Upper lobe of right lung (tissue), 1 donor: ENCODE results near the gene TMEM174. TPM values are rescaled to one million over a fixed set of nuclear protein-coding genes. Genes with fewer than 3 reads are reported as not detected.

Experiments used
- ATAC-seq: fragments of 200-7000 bp; cut with Tn5 transposase; one replicate; pipeline ENCODE4 v1.9.1; 2020; ENCODE audit warnings: mild to moderate bottlenecking, moderate library complexity
- DNase-seq: peaks from one replicate; pipeline ENCODE4 v3.0.0-alpha.2; 2020
- H3K27ac ChIP-seq: fragments of 200-600 bp; one replicate; pipeline ENCODE4 v1.8.0; 2022
- H3K27me3 ChIP-seq: fragments of 200-600 bp; one replicate; pipeline ENCODE4 v1.8.0; 2022; ENCODE audit warnings: mild to moderate bottlenecking
- H3K36me3 ChIP-seq: fragments of 200-600 bp; one replicate; pipeline ENCODE4 v1.8.0; 2022
- H3K4me1 ChIP-seq: fragments of 200-600 bp; one replicate; pipeline ENCODE4 v1.8.0; 2022
- H3K4me3 ChIP-seq: fragments of 200-600 bp; one replicate; pipeline ENCODE4 v1.8.0; 2022; ENCODE audit warnings: mild to moderate bottlenecking
- H3K9me3 ChIP-seq: fragments of 200-600 bp; one replicate; pipeline ENCODE4 v1.8.0; 2022
- CTCF ChIP-seq: fragments of 200-600 bp; IDR thresholded peaks from one replicate; pipeline ENCODE4 v1.8.0; 2022; ENCODE audit warnings: antibody characterized with exemption
- intact Hi-C: fragments of 100-400 bp; cut with DNase I; formaldehyde crosslinking; loops from one replicate; pipeline ENCODE4 v1.11.0; 2022
- total RNA-seq: library from RNA; stranded (reverse); fragmentation: NEBNext Ultra II Directional; extraction: Animal tissue kit (Norgen Biotek cat#: 25700); gene quantifications from one replicate; pipeline ENCODE4 v1.2.1, GENCODE V29; 2021
- donor health status: DM: no; HTN: yes; CAD: no; lungs with severe emphysema.

The TMEM174 gene
- total RNA-seq, 1 donor from 2014 or later: not detected

GRCh38 chr5:73137563-73138530 is 35.1 kb upstream of the TMEM174 start:
- no peaks in the 10 kb centered on the region for H3K36me3 ChIP-seq
- H3K9me3 ChIP-seq: no peaks in the 10 kb centered on the region
- no peak overlapping the region for H3K4me3 ChIP-seq
- no peak for TF ChIP-seq CTCF
- intact Hi-C loops: no loop called here
- no peak overlapping the region for H3K27ac ChIP-seq
- ATAC-seq (no peak), DNase-seq (no peak)
- H3K27me3 ChIP-seq: peaks cover 7% of the 10 kb centered on the region
- H3K4me1 ChIP-seq: no peaks in the 10 kb centered on the region

- DNase-seq (no peak), ATAC-seq (no peak)
- peaks cover 7% of the 10 kb centered on the region for H3K27me3 ChIP-seq
- TF ChIP-seq CTCF: no peak
- no peak overlapping the region for H3K4me3 ChIP-seq
- H3K9me3 ChIP-seq: no peaks in the 10 kb centered on the region
- no peaks in the 10 kb centered on the region for H3K36me3 ChIP-seq
- H3K4me1 ChIP-seq: no peaks in the 10 kb centered on the region
- no peak overlapping the region for H3K27ac ChIP-seq
- intact Hi-C loops: no loop called here
Measured at GRCh38 chr5:73139485-73139884, 33.5 kb upstream of the TMEM174 start.

- intact Hi-C loops: no loop called here
Measured at GRCh38 chr5:73140801-73141200, 32.2 kb upstream of the TMEM174 start.

GRCh38 chr5:73142035-73142434 is 31.0 kb upstream of the TMEM174 start:
- no peaks in the 10 kb centered on the region for H3K27me3 ChIP-seq
- H3K36me3 ChIP-seq: no peaks in the 10 kb centered on the region
- intact Hi-C loops: no loop called here
- H3K4me3 ChIP-seq: no peak overlapping the region
- DNase-seq (no peak), ATAC-seq (no peak)
- no peak overlapping the region for H3K27ac ChIP-seq
- no peak for TF ChIP-seq CTCF
- no peaks in the 10 kb centered on the region for H3K9me3 ChIP-seq
- no peaks in the 10 kb centered on the region for H3K4me1 ChIP-seq

More at GRCh38 chr5:73140801-73141200, 32.2 kb upstream of the TMEM174 start:
- no peak for TF ChIP-seq CTCF
- H3K27ac ChIP-seq: no peak overlapping the region
- H3K9me3 ChIP-seq: no peaks in the 10 kb centered on the region
- no peaks in the 10 kb centered on the region for H3K4me1 ChIP-seq
- DNase-seq (no peak), ATAC-seq (no peak)
- no peak overlapping the region for H3K4me3 ChIP-seq
- H3K27me3 ChIP-seq: peaks cover 7% of the 10 kb centered on the region
- no peaks in the 10 kb centered on the region for H3K36me3 ChIP-seq

GRCh38 chr5:73143716-73144115 is 29.3 kb upstream of the TMEM174 start:
- intact Hi-C loops: no loop called here
- ATAC-seq: no peak
- no peak for TF ChIP-seq CTCF
- Histone ChIP-seq H3K4me3 (no peak overlapping the region), H3K27me3 (no peaks in the 10 kb centered on the region), H3K9me3 (no peaks in the 10 kb centered on the region), H3K27ac (no peak overlapping the region), H3K4me1 (no peaks in the 10 kb centered on the region), H3K36me3 (no peaks in the 10 kb centered on the region)
- no peak for DNase-seq
